Fibroblast of lung (primary cell): ENCODE results near the gene NF2.

Source experiments
- EZH2 ChIP-seq: IDR thresholded peaks from 2 replicates; pipeline ENCODE4 v1.5.1; 2012; ENCODE audit warnings: low read length, control low read depth, mild to moderate bottlenecking; ENCODE audit errors: missing control alignments
- TF ChIP-seq, protein P1 (sequence below), 2 donors: IDR thresholded peaks in 1 of 2; conservative IDR thresholded peaks in 1 of 2; 1 replicate in 1 of 2; 2 replicates in 1 of 2; pipeline ENCODE4 v1.5.1; 2011 to 2012; ENCODE audit warnings: low read length in 2 of 2, control low read depth in 1 of 2, inconsistent platforms in 1 of 2, low read depth in 1 of 2, mild to moderate bottlenecking in 1 of 2

DNA sequence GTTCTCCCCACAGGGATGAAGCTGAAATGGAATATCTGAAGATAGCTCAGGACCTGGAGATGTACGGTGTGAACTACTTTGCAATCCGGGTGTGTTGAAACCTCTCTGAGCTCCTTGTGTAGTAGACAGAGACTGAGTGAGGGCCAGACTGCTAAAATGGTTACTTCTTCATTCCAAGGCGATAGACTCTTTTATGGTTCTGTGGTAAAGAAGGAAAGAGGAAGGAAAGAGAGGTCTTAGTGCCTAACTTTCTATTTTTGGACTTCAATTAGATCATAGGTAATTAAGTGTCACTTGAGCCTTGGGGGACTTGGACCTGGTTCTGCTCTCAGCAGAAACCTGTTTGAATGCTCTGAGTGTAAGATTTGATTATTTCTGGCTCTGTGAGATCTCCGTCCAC lies 54.7 kb downstream of the NF2 start:
- no peak for TF ChIP-seq EZH2
- TF ChIP-seq, protein P1, sequence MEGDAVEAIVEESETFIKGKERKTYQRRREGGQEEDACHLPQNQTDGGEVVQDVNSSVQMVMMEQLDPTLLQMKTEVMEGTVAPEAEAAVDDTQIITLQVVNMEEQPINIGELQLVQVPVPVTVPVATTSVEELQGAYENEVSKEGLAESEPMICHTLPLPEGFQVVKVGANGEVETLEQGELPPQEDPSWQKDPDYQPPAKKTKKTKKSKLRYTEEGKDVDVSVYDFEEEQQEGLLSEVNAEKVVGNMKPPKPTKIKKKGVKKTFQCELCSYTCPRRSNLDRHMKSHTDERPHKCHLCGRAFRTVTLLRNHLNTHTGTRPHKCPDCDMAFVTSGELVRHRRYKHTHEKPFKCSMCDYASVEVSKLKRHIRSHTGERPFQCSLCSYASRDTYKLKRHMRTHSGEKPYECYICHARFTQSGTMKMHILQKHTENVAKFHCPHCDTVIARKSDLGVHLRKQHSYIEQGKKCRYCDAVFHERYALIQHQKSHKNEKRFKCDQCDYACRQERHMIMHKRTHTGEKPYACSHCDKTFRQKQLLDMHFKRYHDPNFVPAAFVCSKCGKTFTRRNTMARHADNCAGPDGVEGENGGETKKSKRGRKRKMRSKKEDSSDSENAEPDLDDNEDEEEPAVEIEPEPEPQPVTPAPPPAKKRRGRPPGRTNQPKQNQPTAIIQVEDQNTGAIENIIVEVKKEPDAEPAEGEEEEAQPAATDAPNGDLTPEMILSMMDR (conservative IDR thresholded peaks at IDR 0.05 in 1 of 2, IDR thresholded peaks at IDR 0.05 in 1 of 2; ENCODE audit: low read depth in 1 of 2, low read length in 2 of 2), result no peak
